Right renal cortex interstitium (tissue), 3 donors: Measurements from ENCODE around the gene TYK2. TPM values are rescaled to one million over a fixed set of nuclear protein-coding genes. Genes with fewer than 3 reads are reported as not detected.
"Not testable (repeated sequence)": the region's sequence is repeated elsewhere in the genome, so short reads cannot be mapped to it uniquely, and the experiment has no call there.

Experiments used
- DNase-seq, 3 donors: peaks; one replicate each; pipeline ENCODE4 v3.0.0-alpha.2; 2013; ENCODE audit warnings: low read depth in 3 of 3, low spot score in 2 of 3
- polyA plus RNA-seq, 3 donors: library from polyadenylated mRNA; unstranded; fragments of 120-200 nt; gene quantifications; one replicate each; pipeline ENCODE4 v1.2.1, GENCODE V29; 2013; ENCODE audit not compliant: insufficient read length in 3 of 3

Gene TYK2
- polyA plus RNA-seq, 3 donors: 96.7 to 100 (median 97.5) TPM

DNA sequence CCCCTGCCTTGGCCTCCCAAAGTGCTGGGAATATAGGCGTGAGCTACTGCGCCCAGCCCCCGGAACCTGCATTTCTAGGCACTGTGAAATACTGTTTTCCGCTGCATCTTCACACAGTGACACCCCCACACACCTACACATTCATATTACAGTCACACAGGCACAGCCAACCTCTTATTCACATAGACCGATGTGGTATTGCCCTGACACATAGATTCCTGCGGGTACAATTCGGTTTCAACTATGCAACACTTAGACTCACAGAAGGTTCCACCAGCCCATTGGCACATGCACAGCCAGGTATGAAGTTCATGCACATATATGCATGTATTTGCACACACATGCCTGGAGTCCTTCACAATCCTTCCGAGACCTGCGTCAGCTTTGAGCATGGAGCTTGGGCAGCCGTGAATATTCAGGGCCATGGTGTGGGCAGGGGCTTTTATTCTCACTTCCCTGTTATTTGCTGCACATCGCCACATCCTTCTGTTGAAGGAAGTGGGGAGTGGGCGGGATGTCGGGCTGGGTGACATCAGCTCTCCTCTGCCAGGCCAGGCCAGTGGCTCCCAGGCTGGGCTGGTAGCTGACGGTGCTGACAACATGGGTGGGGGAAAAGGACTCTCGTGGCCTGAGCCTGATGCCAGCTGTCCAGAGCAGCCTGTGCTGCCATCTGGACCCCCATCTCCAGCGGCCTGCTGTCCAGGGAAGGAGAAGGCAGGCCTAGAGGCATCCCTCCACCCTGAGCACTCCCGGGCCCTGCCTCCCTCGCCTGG, 28.3 kb upstream of the TYK2 start:
- no peak for DNase-seq

DNA sequence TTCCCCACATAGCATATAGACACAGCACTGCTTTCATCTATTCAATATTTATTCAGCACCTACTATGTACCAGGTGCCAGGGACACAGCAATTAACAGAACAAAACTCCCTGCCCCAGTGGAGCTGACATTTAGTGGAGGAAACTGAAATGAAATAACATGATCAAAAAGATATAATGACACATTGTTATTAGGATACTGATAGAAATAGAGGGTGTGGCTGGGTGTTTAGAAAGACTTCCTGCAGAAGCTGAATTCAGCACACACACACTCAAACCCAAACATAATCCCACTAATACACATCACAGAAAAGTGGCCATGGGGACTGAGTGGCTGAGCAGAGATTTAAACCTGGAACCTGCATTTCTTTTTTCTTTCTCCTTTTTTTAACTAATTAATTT, 26.7 kb upstream of the TYK2 start:
- DNase-seq: no peak

GRCh38 chr19:10406191-10406590, 25.8 kb upstream of the TYK2 start:
- no peak for DNase-seq

- DNase-seq: no peak
Observed at GRCh38 chr19:10404888-10405820, 24.8 kb upstream of the TYK2 start.

GRCh38 chr19:10403137-10404021, 23.0 kb upstream of the TYK2 start, which contains the start of gene CDC37:
CDC37 (minus strand) TSS chr19:10403542; CDS start chr19:10403479, 63 bp downstream.
- peak; percentile 92 to 96 (median 94) for DNase-seq

DNA sequence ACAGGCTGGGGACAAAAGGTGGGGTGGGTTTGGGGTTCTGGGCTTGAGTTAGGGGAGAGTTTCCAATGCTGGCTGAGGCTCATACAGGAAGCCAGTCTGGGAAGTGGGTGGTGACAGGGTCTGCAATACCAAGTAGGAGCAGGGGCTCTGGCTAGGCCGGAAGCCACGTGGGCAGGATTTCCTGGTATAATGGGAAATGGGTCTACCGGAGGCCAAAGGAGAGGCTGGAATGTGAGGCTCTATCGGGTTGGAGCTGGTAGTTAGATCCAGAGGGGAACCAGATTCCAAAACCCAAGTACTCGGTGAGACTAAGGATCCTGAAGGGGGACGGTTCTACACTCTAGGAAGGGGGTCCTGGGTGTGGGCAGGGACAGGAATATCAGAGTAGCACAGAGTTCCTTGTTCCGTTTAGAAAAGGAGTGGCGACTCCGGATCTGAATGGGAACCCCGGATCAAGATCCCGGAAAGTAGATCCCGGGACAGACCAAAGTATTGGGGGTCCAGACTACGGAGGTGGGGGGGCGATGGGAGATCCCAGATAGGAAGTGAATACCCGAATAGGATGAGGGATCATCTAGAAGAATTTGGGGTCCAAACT, 22.2 kb upstream of the TYK2 start:
- no peak for DNase-seq

- DNase-seq: no peak
Observed at GRCh38 chr19:10399878-10400277, 19.5 kb upstream of the TYK2 start.

GRCh38 chr19:10399340-10399739, 19.0 kb upstream of the TYK2 start:
- DNase-seq: not testable (repeated sequence)

DNA sequence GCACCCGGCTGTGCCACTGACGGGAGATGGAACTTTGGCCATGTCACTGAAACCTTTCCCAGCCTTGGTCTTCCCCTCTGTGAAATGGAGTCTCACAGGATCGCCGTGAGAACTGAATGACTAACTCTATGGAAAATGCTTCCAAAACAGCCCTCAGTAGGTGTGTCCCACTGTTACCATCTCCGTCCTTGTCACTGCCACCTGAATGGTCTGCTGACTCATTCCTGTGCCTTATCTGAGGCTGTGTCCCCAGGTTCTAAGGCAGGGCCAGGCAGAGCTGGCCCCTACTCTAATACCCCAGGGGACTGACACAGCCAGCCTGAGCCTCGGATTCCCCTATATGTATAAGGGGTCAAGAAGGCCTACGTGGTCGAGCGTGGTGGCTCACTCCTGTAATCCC, 18.4 kb upstream of the TYK2 start:
- no peak for DNase-seq

DNA sequence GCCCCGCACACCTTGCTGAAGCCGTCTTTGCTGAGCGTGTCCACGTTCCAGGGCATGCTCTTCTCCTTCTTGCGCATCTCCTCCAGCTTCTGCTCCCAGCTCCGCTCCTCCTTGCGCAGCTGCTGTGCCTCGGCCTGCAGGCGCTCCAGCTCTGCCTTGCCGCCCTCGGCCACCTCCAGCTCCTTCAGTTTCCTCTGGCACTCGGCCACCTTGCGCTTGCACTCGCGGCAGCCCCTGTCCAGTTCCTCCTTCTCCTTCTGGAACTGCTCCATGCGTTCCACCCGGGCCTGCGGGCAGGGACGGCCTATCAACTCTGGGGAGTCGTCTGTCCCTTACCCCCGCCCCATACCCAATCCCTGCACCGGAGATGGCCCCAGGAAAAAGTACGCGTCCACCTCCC, 15.5 kb upstream of the TYK2 start:
- DNase-seq: no peak

- DNase-seq: no peak
Observed at GRCh38 chr19:10395436-10395835, 15.1 kb upstream of the TYK2 start.

- DNase-seq: no peak
Observed at GRCh38 chr19:10395003-10395402, 14.6 kb upstream of the TYK2 start.

GRCh38 chr19:10393137-10393536, 12.8 kb upstream of the TYK2 start:
- DNase-seq: no peak

DNA sequence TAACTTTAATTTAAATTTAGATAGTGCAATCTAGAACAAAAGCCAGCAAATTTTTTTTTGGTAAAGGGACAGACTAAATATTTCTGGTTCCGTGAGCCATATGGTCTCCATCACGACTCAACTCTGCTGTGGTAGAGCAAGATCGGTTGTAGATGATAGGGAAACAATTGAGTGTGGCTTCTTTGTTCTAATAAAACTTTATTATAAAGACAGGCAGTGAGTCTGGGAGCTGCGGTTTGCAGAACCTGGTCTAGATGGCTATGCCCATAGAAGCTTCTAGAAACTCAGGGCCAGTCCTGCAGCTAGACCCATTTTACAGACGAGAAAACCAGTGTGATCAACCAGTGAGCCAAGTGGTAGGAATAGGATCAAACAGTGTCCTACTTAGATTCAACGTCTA, 11.7 kb upstream of the TYK2 start:
- no peak for DNase-seq

DNA sequence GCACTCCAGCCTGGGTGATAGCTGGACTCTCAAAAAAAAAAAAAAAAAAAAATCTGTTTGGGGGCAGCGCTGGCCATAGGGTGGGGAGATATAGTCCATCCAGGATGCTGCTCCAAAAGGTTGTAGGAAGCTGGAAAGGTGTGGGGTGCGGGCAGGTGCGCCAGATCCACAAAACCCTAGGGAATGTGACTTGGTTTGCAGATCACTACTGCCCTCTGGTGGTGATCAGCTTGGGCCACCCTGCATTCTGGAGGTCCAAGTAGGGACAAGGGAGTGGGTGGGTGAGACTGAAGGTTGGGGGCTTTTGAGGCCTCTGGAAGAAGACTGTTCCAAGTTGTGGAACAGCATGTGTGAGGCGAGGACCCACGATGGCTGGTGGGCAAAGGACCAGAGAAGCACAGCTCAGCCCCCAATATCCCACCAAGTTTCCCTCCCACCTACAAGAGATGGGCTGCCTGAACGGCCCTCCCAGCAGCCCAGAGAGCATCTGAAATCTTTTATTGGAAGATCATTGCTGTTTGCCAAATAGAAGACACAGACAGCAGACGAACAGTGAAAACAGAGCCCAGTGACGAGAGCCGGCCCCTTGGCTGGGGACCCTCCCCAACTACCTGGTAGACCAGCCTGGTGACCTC, 10.4 kb upstream of the TYK2 start:
- peak in 1 of 3 donors; percentile 36 for DNase-seq

DNA sequence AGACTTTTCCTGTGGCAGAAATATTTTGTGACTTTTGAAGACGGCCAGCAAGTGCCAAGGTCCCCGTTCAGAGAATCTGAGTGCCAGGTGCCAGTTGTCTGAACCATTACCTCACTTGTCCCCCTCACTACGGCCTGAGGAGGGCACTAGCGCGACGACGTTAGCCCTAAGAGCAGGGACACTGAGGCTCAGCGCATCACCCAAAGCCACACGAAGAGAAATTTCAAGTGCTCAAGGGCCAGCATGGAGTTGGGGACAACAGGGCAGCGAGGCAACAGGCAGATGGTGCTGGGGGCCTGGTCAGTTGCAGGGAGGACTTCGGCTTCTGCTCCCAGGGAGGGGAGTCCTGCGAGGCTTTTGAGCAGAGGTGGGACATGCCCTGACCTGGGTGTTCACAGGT, 9.5 kb upstream of the TYK2 start:
- no peak for DNase-seq

GRCh38 chr19:10388957-10389356, 8.6 kb upstream of the TYK2 start:
- peak; percentile 70 to 82 (median 76) for DNase-seq

- no peak for DNase-seq
Observed at GRCh38 chr19:10384580-10384979, 4.2 kb upstream of the TYK2 start.

- DNase-seq: not testable (repeated sequence)
Observed at GRCh38 chr19:10383223-10383499, 2.8 kb upstream of the TYK2 start.

GRCh38 chr19:10379880-10380312, 476 bp downstream of the TYK2 start:
- no peak for DNase-seq
